Measurements from ENCODE around the gene IFNGR1.

GRCh38 chr6:137171053-137171374 lies 48.2 kb downstream of the IFNGR1 start:
- TF ChIP-seq CTCF (IDR thresholded peaks at IDR 0.05) (no peak), POLR2A (IDR thresholded peaks at IDR 0.05) (no peak)

Measured in breast epithelium (tissue), 3 donors.